ENCODE data around the gene RASA4B.
A peak's percentile ranks its signal among the peaks of the same experiment; 100 is the strongest.

Gene RASA4B

DNA sequence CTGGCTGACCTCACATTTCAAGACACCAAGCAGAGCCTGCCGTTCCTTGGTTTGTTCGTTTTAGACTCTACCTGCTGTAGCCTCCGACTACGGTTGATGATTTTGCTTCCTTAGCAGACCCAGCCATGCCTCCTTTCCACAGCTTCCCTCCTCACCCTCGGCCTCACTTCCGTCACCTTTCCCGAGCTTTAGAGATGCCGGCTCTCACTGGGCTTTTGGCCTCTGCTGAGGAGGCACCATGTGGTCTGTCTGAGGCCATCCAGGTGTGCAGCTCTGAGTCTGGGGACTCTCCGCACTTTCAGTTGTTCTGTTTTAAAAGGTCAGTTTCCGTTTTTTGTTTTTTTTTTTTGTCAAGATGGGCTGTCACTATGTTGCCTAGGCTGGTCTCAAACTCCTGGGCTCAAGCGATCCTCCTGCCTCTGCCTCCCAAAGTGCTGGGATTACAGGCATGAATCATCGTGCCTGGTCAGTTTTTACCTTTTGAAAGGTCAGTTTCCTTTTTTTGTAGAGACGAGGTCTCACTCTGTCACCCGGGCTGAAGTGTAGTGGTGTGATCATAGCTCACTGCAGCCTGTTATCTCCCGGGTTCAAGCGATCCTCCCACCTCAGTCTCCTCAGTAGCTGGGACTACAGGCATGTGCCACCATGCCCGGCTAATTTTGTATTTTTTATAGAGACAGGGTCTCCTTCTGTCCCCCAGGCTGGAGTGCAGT, 72.5 kb downstream of the RASA4B start:
- Histone ChIP-seq H3K4me2 (ENCODE audit: low read length) (peak overlapping the region; percentile 49), H3F3A (ENCODE audit: insufficient read depth, low read length) (peaks cover 25% of the 10 kb centered on the region), H3K9me3 (ENCODE audit: low read length) (no peaks in the 10 kb centered on the region)

DNA sequence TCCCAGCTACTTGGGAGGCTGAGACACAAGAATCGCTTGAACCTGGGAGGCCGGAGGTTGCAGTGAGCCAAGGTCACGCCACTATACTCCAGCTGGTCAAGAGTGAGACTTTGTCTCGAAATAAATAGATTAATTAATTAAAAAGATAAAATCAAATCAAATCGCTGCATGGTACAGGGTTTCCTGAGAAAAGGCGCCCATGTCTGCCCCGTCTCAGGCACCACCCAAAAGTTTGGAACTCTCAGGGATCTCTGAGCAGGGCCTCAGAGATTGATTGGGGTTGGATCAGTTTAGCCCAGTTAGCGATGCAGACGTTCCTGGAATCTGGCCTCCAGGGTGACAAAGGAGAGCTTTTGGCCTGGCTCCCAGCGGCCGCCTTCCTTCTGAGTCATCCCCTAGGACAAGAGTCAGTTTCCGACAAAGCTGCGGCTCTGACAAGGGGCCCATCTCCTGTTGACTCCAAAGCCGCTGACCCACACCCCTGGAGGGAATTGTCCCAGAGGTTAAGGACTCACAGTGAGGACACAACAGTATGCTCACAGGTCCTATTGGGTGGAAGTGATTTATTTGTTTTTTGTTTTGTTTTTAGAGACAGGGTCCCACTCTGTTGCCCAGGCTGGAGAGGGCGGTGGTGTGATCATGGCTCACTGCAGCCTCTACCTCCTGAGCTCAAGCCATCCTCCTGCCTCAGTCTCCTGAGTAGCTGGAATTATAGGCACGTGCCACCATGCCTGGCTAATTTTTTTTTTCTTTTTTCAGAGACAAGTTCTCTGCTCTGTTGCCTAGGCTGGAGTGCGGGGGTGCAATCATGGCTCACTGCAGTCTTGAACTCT, 77.4 kb downstream of the RASA4B start:
- Histone ChIP-seq H3F3A (ENCODE audit: insufficient read depth, low read length) (peaks cover 25% of the 10 kb centered on the region), H3K36me3 (ENCODE audit: insufficient read depth, low read length) (peaks cover 77% of the 10 kb centered on the region), H3K27ac (ENCODE audit: low read depth, low read length, poor library complexity, severe bottlenecking) (peak overlapping the region; percentile 97), H3K27me3 (ENCODE audit: insufficient read depth, low read length) (no peaks in the 10 kb centered on the region), H3K4me1 (ENCODE audit: insufficient read depth, low read length, severe bottlenecking) (peaks cover 66% of the 10 kb centered on the region), H4K20me1 (ENCODE audit: insufficient read depth, low read length) (no peaks in the 10 kb centered on the region), H3K9ac (ENCODE audit: low read length) (peak overlapping the region; percentile 33), H2AFZ (ENCODE audit: low read length) (no peak overlapping the region), H3K79me2 (ENCODE audit: insufficient read depth, low read length) (peaks cover 15% of the 10 kb centered on the region), H3K9me3 (ENCODE audit: low read length) (no peaks in the 10 kb centered on the region), H3K9me2 (ENCODE audit: low read depth, low read length) (no peaks in the 10 kb centered on the region), H3K4me3 (ENCODE audit: low read depth, low read length, poor library complexity, severe bottlenecking) (no peak overlapping the region), H3K4me2 (ENCODE audit: low read length) (peak overlapping the region; percentile 7; the same call in 1 of the 2 replicates)
- no peak for TF ChIP-seq EZH2 (IDR thresholded peaks at IDR 0.05; ENCODE audit: borderline replicate concordance, low read length)
- TF ChIP-seq, protein P1, sequence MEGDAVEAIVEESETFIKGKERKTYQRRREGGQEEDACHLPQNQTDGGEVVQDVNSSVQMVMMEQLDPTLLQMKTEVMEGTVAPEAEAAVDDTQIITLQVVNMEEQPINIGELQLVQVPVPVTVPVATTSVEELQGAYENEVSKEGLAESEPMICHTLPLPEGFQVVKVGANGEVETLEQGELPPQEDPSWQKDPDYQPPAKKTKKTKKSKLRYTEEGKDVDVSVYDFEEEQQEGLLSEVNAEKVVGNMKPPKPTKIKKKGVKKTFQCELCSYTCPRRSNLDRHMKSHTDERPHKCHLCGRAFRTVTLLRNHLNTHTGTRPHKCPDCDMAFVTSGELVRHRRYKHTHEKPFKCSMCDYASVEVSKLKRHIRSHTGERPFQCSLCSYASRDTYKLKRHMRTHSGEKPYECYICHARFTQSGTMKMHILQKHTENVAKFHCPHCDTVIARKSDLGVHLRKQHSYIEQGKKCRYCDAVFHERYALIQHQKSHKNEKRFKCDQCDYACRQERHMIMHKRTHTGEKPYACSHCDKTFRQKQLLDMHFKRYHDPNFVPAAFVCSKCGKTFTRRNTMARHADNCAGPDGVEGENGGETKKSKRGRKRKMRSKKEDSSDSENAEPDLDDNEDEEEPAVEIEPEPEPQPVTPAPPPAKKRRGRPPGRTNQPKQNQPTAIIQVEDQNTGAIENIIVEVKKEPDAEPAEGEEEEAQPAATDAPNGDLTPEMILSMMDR (IDR thresholded peaks at IDR 0.05; ENCODE audit: low read length): no peak

More for the DNA sequence above, 72.5 kb downstream of the RASA4B start:
- peaks cover 70% of the 10 kb centered on the region for H3K36me3 ChIP-seq (ENCODE audit: insufficient read depth, low read length)
- peak overlapping the region; percentile 31 for H3K4me3 ChIP-seq (ENCODE audit: low read depth, low read length, poor library complexity, severe bottlenecking)
- H3K27me3 ChIP-seq (ENCODE audit: insufficient read depth, low read length): no peaks in the 10 kb centered on the region
- H3K79me2 ChIP-seq (ENCODE audit: insufficient read depth, low read length): no peaks in the 10 kb centered on the region
- peak overlapping the region; percentile 50 for H3K9ac ChIP-seq (ENCODE audit: low read length)
- H2AFZ ChIP-seq (ENCODE audit: low read length): no peak overlapping the region
- TF ChIP-seq EZH2 (IDR thresholded peaks at IDR 0.05; ENCODE audit: borderline replicate concordance, low read length): no peak
- TF ChIP-seq, protein P1 (IDR thresholded peaks at IDR 0.05; ENCODE audit: low read length): no peak
- H3K4me1 ChIP-seq (ENCODE audit: insufficient read depth, low read length, severe bottlenecking): peaks cover 71% of the 10 kb centered on the region
- no peaks in the 10 kb centered on the region for H3K9me2 ChIP-seq (ENCODE audit: low read depth, low read length)
- peak overlapping the region; percentile 97 for H3K27ac ChIP-seq (ENCODE audit: low read depth, low read length, poor library complexity, severe bottlenecking)
- no peaks in the 10 kb centered on the region for H4K20me1 ChIP-seq (ENCODE audit: insufficient read depth, low read length)

- Histone ChIP-seq H3K4me1 (ENCODE audit: insufficient read depth, low read length, severe bottlenecking) (peaks cover 57% of the 10 kb centered on the region), H3K4me3 (ENCODE audit: low read depth, low read length, poor library complexity, severe bottlenecking) (peak overlapping the region; percentile 72), H3K4me2 (ENCODE audit: low read length) (peak overlapping the region; percentile 93), H3K36me3 (ENCODE audit: insufficient read depth, low read length) (peaks cover 62% of the 10 kb centered on the region), H3K9me3 (ENCODE audit: low read length) (no peaks in the 10 kb centered on the region), H3F3A (ENCODE audit: insufficient read depth, low read length) (peaks cover 23% of the 10 kb centered on the region), H4K20me1 (ENCODE audit: insufficient read depth, low read length) (no peaks in the 10 kb centered on the region), H2AFZ (ENCODE audit: low read length) (no peak overlapping the region), H3K27me3 (ENCODE audit: insufficient read depth, low read length) (no peaks in the 10 kb centered on the region), H3K27ac (ENCODE audit: low read depth, low read length, poor library complexity, severe bottlenecking) (peak overlapping the region; percentile 83), H3K9ac (ENCODE audit: low read length) (peak overlapping the region; percentile 99), H3K9me2 (ENCODE audit: low read depth, low read length) (no peaks in the 10 kb centered on the region), H3K79me2 (ENCODE audit: insufficient read depth, low read length) (peaks cover 30% of the 10 kb centered on the region)
- TF ChIP-seq, protein P1 (IDR thresholded peaks at IDR 0.05; ENCODE audit: low read length): no peak
- no peak for TF ChIP-seq EZH2 (IDR thresholded peaks at IDR 0.05; ENCODE audit: borderline replicate concordance, low read length)
These were observed 81.5 kb downstream of the RASA4B start for GRCh38 chr7:102436118-102436517.
